ENCODE results near the gene CEP104. TPM values are rescaled to one million over a fixed set of nuclear protein-coding genes. Genes with fewer than 3 reads are reported as not detected.
A peak's percentile ranks its signal among the peaks of the same experiment; 100 is the strongest.

Gene CEP104
- total RNA-seq (ENCODE audit: unreplicated experiment): 40.3 TPM
- long read RNA-seq, partial matches to known transcripts: 1 of 4 reads
- long read RNA-seq, other reads (novel, unspliced or antisense): 3 of 4 reads

DNA sequence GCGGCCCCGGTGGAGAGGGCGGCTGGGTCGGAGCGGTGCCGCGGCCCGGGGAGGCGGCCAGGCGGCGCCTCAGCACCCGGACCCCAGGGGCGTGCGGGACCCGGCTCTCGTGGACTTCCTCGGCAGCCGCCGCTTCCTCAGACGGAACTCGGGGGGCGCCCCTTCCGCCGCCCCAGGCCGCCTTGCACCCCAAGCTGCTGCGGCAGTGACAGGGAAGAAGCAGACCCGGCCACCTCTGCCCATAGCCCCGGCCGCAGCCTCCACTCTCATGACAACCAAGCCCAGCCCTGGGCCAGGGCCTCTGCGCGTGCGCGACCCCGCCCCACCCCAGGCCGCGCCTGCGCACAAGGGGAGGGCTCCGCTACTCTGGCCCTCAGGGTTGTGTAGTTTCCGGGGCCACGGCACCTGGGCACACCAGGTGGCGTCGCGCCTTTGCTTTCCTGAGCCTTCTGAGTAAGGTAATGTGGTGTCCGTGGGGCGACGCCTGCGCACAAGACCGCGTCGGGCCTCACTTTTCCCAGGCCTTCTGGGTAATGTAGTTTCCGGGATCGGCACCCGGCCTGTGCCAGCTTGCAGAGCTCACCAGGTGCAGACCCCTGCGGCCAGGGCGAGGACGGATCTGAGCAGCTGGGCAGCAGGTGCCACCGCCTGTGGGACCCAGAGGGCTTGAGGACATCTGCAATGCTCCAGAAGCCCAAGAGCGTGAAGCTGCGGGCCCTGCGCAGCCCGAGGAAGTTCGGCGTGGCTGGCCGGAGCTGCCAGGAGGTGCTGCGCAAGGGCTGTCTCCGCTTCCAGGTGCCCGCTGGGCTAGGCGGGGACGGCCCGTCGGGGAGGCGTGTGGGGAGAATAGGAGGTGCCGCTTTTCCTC lies at the start of gene CEP104, which contains the start of gene DFFB:
Gene CEP104, minus strand, starts transcription at position 289 of the 868 bp plus-strand sequence. CDS start 4,804 bp downstream, outside the sequence.
Gene DFFB, plus strand, starts transcription at position 554 of the 868 bp plus-strand sequence. Its CDS starts 128 bp downstream, at position 682.
- TF ChIP-seq, protein P1, sequence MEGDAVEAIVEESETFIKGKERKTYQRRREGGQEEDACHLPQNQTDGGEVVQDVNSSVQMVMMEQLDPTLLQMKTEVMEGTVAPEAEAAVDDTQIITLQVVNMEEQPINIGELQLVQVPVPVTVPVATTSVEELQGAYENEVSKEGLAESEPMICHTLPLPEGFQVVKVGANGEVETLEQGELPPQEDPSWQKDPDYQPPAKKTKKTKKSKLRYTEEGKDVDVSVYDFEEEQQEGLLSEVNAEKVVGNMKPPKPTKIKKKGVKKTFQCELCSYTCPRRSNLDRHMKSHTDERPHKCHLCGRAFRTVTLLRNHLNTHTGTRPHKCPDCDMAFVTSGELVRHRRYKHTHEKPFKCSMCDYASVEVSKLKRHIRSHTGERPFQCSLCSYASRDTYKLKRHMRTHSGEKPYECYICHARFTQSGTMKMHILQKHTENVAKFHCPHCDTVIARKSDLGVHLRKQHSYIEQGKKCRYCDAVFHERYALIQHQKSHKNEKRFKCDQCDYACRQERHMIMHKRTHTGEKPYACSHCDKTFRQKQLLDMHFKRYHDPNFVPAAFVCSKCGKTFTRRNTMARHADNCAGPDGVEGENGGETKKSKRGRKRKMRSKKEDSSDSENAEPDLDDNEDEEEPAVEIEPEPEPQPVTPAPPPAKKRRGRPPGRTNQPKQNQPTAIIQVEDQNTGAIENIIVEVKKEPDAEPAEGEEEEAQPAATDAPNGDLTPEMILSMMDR (IDR thresholded peaks at IDR 0.05; ENCODE audit: unreplicated experiment): no peak
- H3K27me3 Mint-ChIP-seq (ENCODE audit: unreplicated experiment): peaks cover 2% of the 10 kb centered on the region
- H3K4me3 Mint-ChIP-seq (ENCODE audit: unreplicated experiment): peak within 1 kb of the TSS; percentile 96
- H3K9me3 Mint-ChIP-seq (ENCODE audit: unreplicated experiment): no peaks in the 10 kb centered on the region
- no peaks in the 10 kb centered on the region for H3K4me1 Mint-ChIP-seq (ENCODE audit: unreplicated experiment)
- H3K36me3 Mint-ChIP-seq (ENCODE audit: low read depth, unreplicated experiment): peaks cover 4% of the 10 kb centered on the region
- peak within 1 kb of the TSS; percentile 55 for H3K27ac Mint-ChIP-seq (ENCODE audit: unreplicated experiment)
- peak; percentile 94 for DNase-seq (ENCODE audit: low spot score)

DNA sequence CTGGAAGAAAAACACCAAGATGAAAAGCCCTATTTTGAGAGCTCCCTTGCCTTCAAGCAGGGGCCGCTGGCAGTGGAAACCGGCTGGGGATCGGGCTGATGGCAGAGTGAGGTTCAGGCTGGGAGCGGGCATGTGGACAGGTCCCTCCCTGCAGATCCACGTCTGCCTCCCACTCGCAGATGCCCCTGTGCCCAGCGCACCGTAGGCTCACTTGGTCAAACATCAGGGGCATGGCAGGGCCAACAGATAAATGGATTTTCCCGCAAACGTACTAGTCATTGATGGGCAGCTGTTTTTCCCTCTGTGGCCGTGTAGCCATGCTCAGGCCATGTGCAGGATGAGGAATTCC lies 49.6 kb upstream of the CEP104 start:
- no peaks in the 10 kb centered on the region for H3K9me3 Mint-ChIP-seq (ENCODE audit: unreplicated experiment)

GRCh38 chr1:3905953-3906671 lies 49.1 kb upstream of the CEP104 start:
- Mint-ChIP-seq H3K36me3 (ENCODE audit: low read depth, unreplicated experiment) (no peaks in the 10 kb centered on the region), H3K27ac (ENCODE audit: unreplicated experiment) (no peak overlapping the region), H3K4me3 (ENCODE audit: unreplicated experiment) (peak overlapping the region; percentile 35), H3K9me3 (ENCODE audit: unreplicated experiment) (no peaks in the 10 kb centered on the region), H3K27me3 (ENCODE audit: unreplicated experiment) (peaks cover 8% of the 10 kb centered on the region), H3K4me1 (ENCODE audit: unreplicated experiment) (peaks cover 7% of the 10 kb centered on the region)
- DNase-seq (ENCODE audit: low spot score): no peak
- TF ChIP-seq, protein P1 (IDR thresholded peaks at IDR 0.05; ENCODE audit: unreplicated experiment): no peak

More for the DNA sequence above, 49.6 kb upstream of the CEP104 start:
- TF ChIP-seq, protein P1 (IDR thresholded peaks at IDR 0.05; ENCODE audit: unreplicated experiment): no peak
- H3K27ac Mint-ChIP-seq (ENCODE audit: unreplicated experiment): no peak overlapping the region
- no peak overlapping the region for H3K4me3 Mint-ChIP-seq (ENCODE audit: unreplicated experiment)
- DNase-seq (ENCODE audit: low spot score): no peak
- H3K27me3 Mint-ChIP-seq (ENCODE audit: unreplicated experiment): peaks cover 8% of the 10 kb centered on the region
- H3K4me1 Mint-ChIP-seq (ENCODE audit: unreplicated experiment): peaks cover 7% of the 10 kb centered on the region
- H3K36me3 Mint-ChIP-seq (ENCODE audit: low read depth, unreplicated experiment): no peaks in the 10 kb centered on the region

DNA sequence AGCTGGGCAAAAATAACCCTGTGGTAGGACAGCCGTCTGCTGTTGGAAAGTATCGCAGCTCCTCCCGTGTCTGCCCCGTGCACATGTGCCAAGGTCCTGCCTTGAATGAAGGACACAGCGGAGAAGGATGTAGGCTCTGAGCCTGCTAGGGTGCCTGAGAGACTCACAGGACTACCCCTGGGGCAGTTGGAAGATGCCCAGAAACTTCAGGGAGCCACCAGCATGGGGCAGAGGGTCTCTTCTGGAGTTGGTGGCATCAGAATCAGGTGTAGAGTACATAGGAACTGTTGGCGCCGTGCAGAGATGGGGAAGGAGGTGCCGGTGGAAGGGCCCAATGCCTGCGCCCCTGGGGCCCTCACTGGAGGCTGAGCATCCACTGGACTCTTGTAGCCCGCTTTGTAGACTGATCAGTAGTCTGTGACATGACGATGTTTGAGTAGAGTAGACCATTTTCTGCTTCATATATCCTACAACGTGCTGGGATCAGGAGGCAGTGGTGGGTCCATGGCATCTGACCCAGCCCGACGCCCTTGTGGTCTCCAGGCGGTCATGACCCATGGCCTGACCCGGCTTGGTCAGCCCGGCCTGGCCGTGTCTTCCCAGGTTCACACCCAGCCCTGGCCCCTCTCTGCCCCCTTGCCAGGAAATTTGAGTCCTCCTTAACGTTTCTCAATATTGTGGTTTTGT lies 48.4 kb upstream of the CEP104 start:
- Mint-ChIP-seq H3K27ac (ENCODE audit: unreplicated experiment) (no peak overlapping the region), H3K27me3 (ENCODE audit: unreplicated experiment) (peaks cover 7% of the 10 kb centered on the region), H3K4me3 (ENCODE audit: unreplicated experiment) (peak overlapping the region; percentile 35), H3K9me3 (ENCODE audit: unreplicated experiment) (no peaks in the 10 kb centered on the region), H3K36me3 (ENCODE audit: low read depth, unreplicated experiment) (no peaks in the 10 kb centered on the region), H3K4me1 (ENCODE audit: unreplicated experiment) (peaks cover 8% of the 10 kb centered on the region)
- no peak for DNase-seq (ENCODE audit: low spot score)
- TF ChIP-seq, protein P1 (IDR thresholded peaks at IDR 0.05; ENCODE audit: unreplicated experiment): no peak

Data from endothelial cell (in vitro differentiated cells).